Lower lobe of right lung (tissue), 2 donors: ENCODE results near the gene SPAG17. TPM values are rescaled to one million over a fixed set of nuclear protein-coding genes. Genes with fewer than 3 reads are reported as not detected.

Source experiments
- ATAC-seq, 2 donors: fragments of 200-7000 bp; cut with Tn5 transposase; one replicate each; pipeline ENCODE4 v1.9.1; 2020 to 2022; ENCODE audit warnings: mild to moderate bottlenecking in 2 of 2, moderate library complexity in 2 of 2
- DNase-seq: peaks from one replicate; pipeline ENCODE4 v3.0.0-alpha.2; 2020
- H3K27ac ChIP-seq: fragments of 200-600 bp; one replicate; pipeline ENCODE4 v1.8.0; 2022
- H3K27me3 ChIP-seq: fragments of 200-600 bp; one replicate; pipeline ENCODE4 v1.8.0; 2022; ENCODE audit warnings: low read depth
- H3K36me3 ChIP-seq: fragments of 200-600 bp; one replicate; pipeline ENCODE4 v1.8.0; 2022; ENCODE audit warnings: mild to moderate bottlenecking
- H3K4me1 ChIP-seq: fragments of 200-600 bp; one replicate; pipeline ENCODE4 v1.8.0; 2022
- H3K4me3 ChIP-seq: fragments of 200-600 bp; one replicate; pipeline ENCODE4 v1.8.0; 2022; ENCODE audit warnings: mild to moderate bottlenecking
- H3K9me3 ChIP-seq: fragments of 200-600 bp; one replicate; pipeline ENCODE4 v1.8.0; 2022
- CTCF ChIP-seq: fragments of 200-600 bp; IDR thresholded peaks from one replicate; pipeline ENCODE4 v1.8.0; 2022; ENCODE audit warnings: antibody characterized with exemption, mild to moderate bottlenecking
- intact Hi-C: fragments of 100-400 bp; cut with DNase I; formaldehyde crosslinking; loops from one replicate; pipeline ENCODE4 v1.11.0; 2022
- total RNA-seq: library from RNA; stranded (reverse); fragmentation: NEBNext Ultra II Directional; extraction: Animal tissue kit (Norgen Biotek cat#: 25700); gene quantifications from one replicate; pipeline ENCODE4 v1.2.1, GENCODE V29; 2021
- donor health status: DM: no; HTN: yes; CAD: no; lungs with severe emphysema.

The SPAG17 gene
- total RNA-seq, 1 donor from 2014 or later = 9.9 TPM

GRCh38 chr1:118189564-118189963, 4.5 kb upstream of the SPAG17 start:
- no peaks in the 10 kb centered on the region for H3K9me3 ChIP-seq
- DNase-seq = no peak
- H3K27ac ChIP-seq = no peak overlapping the region
- intact Hi-C loops = no loop called here
- peaks cover 5% of the 10 kb centered on the region for H3K4me1 ChIP-seq
- H3K36me3 ChIP-seq = no peaks in the 10 kb centered on the region
- no peak for ATAC-seq
- no peak for TF ChIP-seq CTCF
- no peak overlapping the region for H3K4me3 ChIP-seq
- H3K27me3 ChIP-seq = no peaks in the 10 kb centered on the region

- ATAC-seq = no peak
Observed at GRCh38 chr1:118188411-118188810, 3.4 kb upstream of the SPAG17 start.

GRCh38 chr1:118186026-118186425, 998 bp upstream of the SPAG17 start:
- H3K27me3 ChIP-seq = no peaks in the 10 kb centered on the region
- H3K4me1 ChIP-seq = peaks cover 5% of the 10 kb centered on the region
- no peak for TF ChIP-seq CTCF
- no peaks in the 10 kb centered on the region for H3K36me3 ChIP-seq
- H3K4me3 ChIP-seq = no peak overlapping the region
- intact Hi-C loops = no loop called here
- DNase-seq (no peak), ATAC-seq (no peak)
- no peaks in the 10 kb centered on the region for H3K9me3 ChIP-seq
- H3K27ac ChIP-seq = no peak overlapping the region

More at GRCh38 chr1:118188411-118188810, 3.4 kb upstream of the SPAG17 start:
- Histone ChIP-seq H3K27me3 (no peaks in the 10 kb centered on the region), H3K36me3 (no peaks in the 10 kb centered on the region), H3K4me3 (no peak overlapping the region), H3K27ac (no peak overlapping the region), H3K9me3 (no peaks in the 10 kb centered on the region), H3K4me1 (peaks cover 5% of the 10 kb centered on the region)
- intact Hi-C loops = no loop called here
- TF ChIP-seq CTCF = no peak
- no peak for DNase-seq

DNA sequence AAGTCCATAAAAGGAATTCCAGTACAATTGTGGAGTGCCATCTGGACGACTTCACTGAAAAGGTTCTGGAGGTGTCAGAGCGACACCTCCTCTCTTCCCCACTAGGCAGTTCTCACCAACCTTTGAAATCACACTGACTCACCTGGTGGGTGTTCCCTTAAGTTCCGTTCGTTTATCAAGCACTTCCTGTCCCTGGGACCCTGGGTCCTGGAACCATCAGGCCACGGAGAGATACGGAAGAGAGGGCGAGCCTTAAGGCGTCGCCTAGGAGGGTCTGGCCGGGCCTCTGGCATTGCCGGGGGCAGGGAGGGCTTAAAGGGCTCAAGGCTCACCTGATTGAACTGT, 317 bp downstream of the SPAG17 start:
- Histone ChIP-seq H3K36me3 (no peaks in the 10 kb centered on the region), H3K4me3 (peak overlapping the region; percentile 33), H3K9me3 (no peaks in the 10 kb centered on the region), H3K4me1 (peaks cover 5% of the 10 kb centered on the region), H3K27me3 (no peaks in the 10 kb centered on the region), H3K27ac (no peak overlapping the region)
- ATAC-seq (peak; percentile 11 to 39), DNase-seq (no peak)
- intact Hi-C loops = no loop called here
- TF ChIP-seq CTCF = no peak

DNA sequence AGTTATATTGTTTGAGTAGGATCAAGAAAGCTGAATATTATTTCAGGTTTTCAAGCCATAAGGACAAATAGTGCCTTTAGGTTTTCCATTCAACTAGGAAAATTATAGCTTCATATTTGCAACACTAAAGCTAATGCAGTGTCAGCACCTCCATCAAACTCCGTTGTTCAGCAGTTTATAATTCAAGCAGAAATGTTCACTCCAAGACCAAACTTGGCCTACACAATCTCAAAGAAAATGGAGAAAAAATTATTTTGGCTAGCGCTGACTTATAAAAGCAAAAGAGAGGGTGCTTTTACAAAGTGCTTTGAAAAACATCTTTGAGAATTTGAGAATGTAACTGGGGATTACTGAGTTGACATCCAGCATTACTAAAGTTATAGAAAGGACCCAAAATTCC, 1.4 kb downstream of the SPAG17 start:
- Histone ChIP-seq H3K9me3 (no peaks in the 10 kb centered on the region), H3K36me3 (no peaks in the 10 kb centered on the region), H3K27ac (no peak overlapping the region), H3K4me1 (peaks cover 5% of the 10 kb centered on the region), H3K27me3 (no peaks in the 10 kb centered on the region), H3K4me3 (no peak overlapping the region)
- DNase-seq (no peak), ATAC-seq (no peak)
- no peak for TF ChIP-seq CTCF
- intact Hi-C loops = no loop called here

DNA sequence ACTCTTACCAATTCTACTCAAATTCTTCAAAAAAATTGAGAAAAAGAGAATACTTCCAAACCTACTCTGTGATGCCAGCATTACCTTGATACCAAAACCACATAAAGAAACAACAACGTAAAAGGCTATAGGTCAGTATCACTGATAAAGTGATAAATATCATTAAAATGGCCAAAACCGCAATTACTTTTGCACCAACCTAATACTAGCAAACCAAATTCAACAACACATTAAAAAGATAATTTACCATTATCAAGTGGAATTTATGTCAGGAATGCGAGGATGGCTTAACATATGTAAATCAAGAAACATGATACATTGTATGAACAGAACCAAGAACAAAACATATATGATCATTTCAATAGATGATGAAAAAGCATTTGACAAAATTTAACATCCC, 7.0 kb downstream of the SPAG17 start:
- no peak for TF ChIP-seq CTCF
- H3K4me3 ChIP-seq = no peak overlapping the region
- ATAC-seq (no peak), DNase-seq (no peak)
- no peaks in the 10 kb centered on the region for H3K9me3 ChIP-seq
- H3K36me3 ChIP-seq = no peaks in the 10 kb centered on the region
- H3K4me1 ChIP-seq = no peaks in the 10 kb centered on the region
- H3K27ac ChIP-seq = no peak overlapping the region
- H3K27me3 ChIP-seq = no peaks in the 10 kb centered on the region
- intact Hi-C loops = no loop called here
